WTC11 (cell line): ENCODE data around the gene ZNF567. TPM values are rescaled to one million over a fixed set of nuclear protein-coding genes. Genes with fewer than 3 reads are reported as not detected.
"Not testable (repeated sequence)": the region's sequence is repeated elsewhere in the genome, so short reads cannot be mapped to it uniquely, and the experiment has no call there.

Source experiments
- ATAC-seq: fragments of 200-7000 bp; cut with Tn5 transposase; 2 replicates; pipeline ENCODE4 v1.10.0; 2021; ENCODE audit warnings: mild to moderate bottlenecking, moderate library complexity
- CTCF ChIA-PET: fragments of 300-600 bp; sonication (Branson Sonifier 250); formaldehyde crosslinking; loops from one replicate; lab custom pipeline; 2021; ENCODE audit warnings: antibody characterized with exemption; lab: Charles Lee
- POLR2A ChIA-PET: fragments of 350-600 bp; sonication (Branson Sonifier 250); formaldehyde crosslinking; loops from one replicate; lab custom pipeline; 2021; ENCODE audit warnings: antibody characterized with exemption; lab: Charles Lee
- DNase-seq: peaks from one replicate; pipeline ENCODE4 v3.0.0; 2021; ENCODE audit warnings: low spot score
- H3K27ac Mint-ChIP-seq: 2 replicates; pipeline ENCODE4 v1.8.0; 2021; ENCODE audit warnings: mixed read lengths
- H3K27me3 Mint-ChIP-seq: 2 replicates; pipeline ENCODE4 v1.8.0; 2021; ENCODE audit warnings: low read depth, mild to moderate bottlenecking, moderate library complexity, mixed read lengths
- H3K36me3 Mint-ChIP-seq: 2 replicates; pipeline ENCODE4 v1.8.0; 2021; ENCODE audit warnings: mixed read lengths
- H3K4me1 Mint-ChIP-seq: 2 replicates; pipeline ENCODE4 v1.8.0; 2022; ENCODE audit warnings: mixed read lengths
- H3K4me3 Mint-ChIP-seq: 2 replicates; pipeline ENCODE4 v1.8.0; 2021; ENCODE audit warnings: mild to moderate bottlenecking, moderate library complexity, mixed read lengths
- H3K9me3 Mint-ChIP-seq: 2 replicates; pipeline ENCODE4 v1.8.0; 2021; ENCODE audit warnings: mixed read lengths
- AFF4 ChIP-seq: sonication (generic); formaldehyde crosslinking; IDR thresholded peaks from 2 replicates; pipeline ENCODE4 v1.8.1; 2023; ENCODE audit warnings: mild to moderate bottlenecking, missing genetic modification reagents, borderline replicate concordance
- ARID4B ChIP-seq: sonication (generic); formaldehyde crosslinking; IDR thresholded peaks from 2 replicates; pipeline ENCODE4 v1.8.0; 2023; ENCODE audit warnings: missing genetic modification reagents, mild to moderate bottlenecking, borderline replicate concordance
- E2F4 ChIP-seq: sonication (generic); formaldehyde crosslinking; IDR thresholded peaks from 2 replicates; pipeline ENCODE4 v1.8.1; 2022; ENCODE audit warnings: low read depth, mild to moderate bottlenecking, moderate library complexity, missing genetic modification reagents, borderline replicate concordance
- JAZF1 ChIP-seq: fragments of 250-450 bp; sonication (Bioruptor Pico); IDR thresholded peaks from 2 replicates; pipeline ENCODE4 v1.9.0; 2021; ENCODE audit warnings: moderate library complexity, mild to moderate bottlenecking, inconsistent platforms
- NFATC4 ChIP-seq: fragments of 250-450 bp; sonication (Bioruptor Pico); IDR thresholded peaks from 2 replicates; pipeline ENCODE4 v1.9.0; 2021; ENCODE audit warnings: mild to moderate bottlenecking
- RELA ChIP-seq: sonication (generic); formaldehyde crosslinking; IDR thresholded peaks from 2 replicates; pipeline ENCODE4 v1.8.1; 2022; ENCODE audit warnings: missing genetic modification reagents, mild to moderate bottlenecking, borderline replicate concordance
- RORB ChIP-seq: fragments of 250-450 bp; sonication (Bioruptor Pico); IDR thresholded peaks from 2 replicates; pipeline ENCODE4 v1.9.0; 2021; ENCODE audit warnings: mild to moderate bottlenecking
- SOX15 ChIP-seq: fragments of 250-450 bp; sonication (Bioruptor Pico); IDR thresholded peaks from 2 replicates; pipeline ENCODE4 v1.9.0; 2021; ENCODE audit warnings: mild to moderate bottlenecking
- TEAD4 ChIP-seq: sonication (generic); formaldehyde crosslinking; IDR thresholded peaks from 2 replicates; pipeline ENCODE4 v1.8.0; 2022; ENCODE audit warnings: mild to moderate bottlenecking, missing genetic modification reagents
- ZMAT4 ChIP-seq: fragments of 250-450 bp; sonication (Bioruptor Pico); IDR thresholded peaks from 2 replicates; pipeline ENCODE4 v1.9.0; 2021; ENCODE audit warnings: mild to moderate bottlenecking
- ZNF263 ChIP-seq: sonication (generic); formaldehyde crosslinking; IDR thresholded peaks from 2 replicates; pipeline ENCODE4 v1.8.1; 2022; ENCODE audit warnings: low read depth, mild to moderate bottlenecking, moderate library complexity, missing genetic modification reagents
- total RNA-seq: library from RNA; stranded (reverse); gene quantifications from 3 replicates; pipeline ENCODE4 v1.2.3, GENCODE V29; 2021
- TF ChIP-seq, protein P1 (sequence below): sonication (generic); formaldehyde crosslinking; IDR thresholded peaks from 2 replicates; pipeline ENCODE4 v1.8.1; 2022; ENCODE audit warnings: mild to moderate bottlenecking, missing genetic modification reagents, moderate library complexity, borderline replicate concordance
- TF ChIP-seq, protein P2 (sequence below): sonication (generic); formaldehyde crosslinking; IDR thresholded peaks from 2 replicates; pipeline ENCODE4 v1.8.0; 2022; ENCODE audit warnings: mild to moderate bottlenecking, missing genetic modification reagents
- TF ChIP-seq, protein P3 (sequence below): fragments of 250-450 bp; sonication (Bioruptor Pico); IDR thresholded peaks from 2 replicates; pipeline ENCODE4 v1.9.0; 2021; ENCODE audit warnings: mild to moderate bottlenecking

Gene ZNF567
- total RNA-seq, 1 experiment from 2014 or later = 10.2 TPM

DNA sequence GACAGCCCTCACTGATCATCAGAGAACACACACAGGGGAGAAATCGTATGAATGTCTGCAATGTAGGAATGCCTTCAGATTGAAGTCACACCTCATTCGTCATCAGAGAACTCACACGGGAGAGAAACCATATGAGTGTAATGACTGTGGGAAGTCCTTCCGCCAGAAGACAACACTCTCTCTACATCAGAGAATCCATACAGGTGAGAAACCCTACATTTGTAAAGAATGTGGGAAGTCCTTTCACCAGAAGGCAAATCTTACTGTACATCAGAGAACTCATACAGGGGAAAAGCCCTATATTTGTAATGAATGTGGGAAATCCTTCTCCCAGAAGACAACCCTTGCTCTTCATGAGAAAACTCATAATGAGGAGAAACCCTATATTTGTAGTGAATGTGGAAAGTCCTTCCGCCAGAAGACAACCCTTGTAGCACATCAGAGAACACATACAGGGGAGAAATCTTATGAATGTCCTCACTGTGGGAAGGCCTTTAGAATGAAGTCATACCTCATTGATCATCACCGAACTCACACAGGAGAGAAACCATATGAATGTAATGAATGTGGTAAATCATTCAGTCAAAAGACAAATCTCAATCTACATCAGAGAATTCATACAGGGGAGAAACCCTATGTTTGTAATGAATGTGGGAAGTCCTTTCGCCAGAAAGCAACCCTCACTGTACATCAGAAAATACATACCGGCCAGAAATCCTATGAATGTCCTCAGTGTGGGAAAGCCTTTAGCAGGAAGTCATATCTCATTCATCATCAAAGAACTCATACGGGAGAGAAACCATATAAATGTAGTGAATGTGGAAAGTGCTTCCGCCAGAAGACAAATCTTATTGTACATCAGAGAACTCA lies 32.5 kb downstream of the ZNF567 start:
- Mint-ChIP-seq H3K4me3 (no peak overlapping the region), H3K4me1 (no peaks in the 10 kb centered on the region), H3K9me3 (peaks cover 66% of the 10 kb centered on the region), H3K36me3 (peaks cover 81% of the 10 kb centered on the region), H3K27me3 (peaks cover 4% of the 10 kb centered on the region), H3K27ac (no peak overlapping the region)
- CTCF ChIA-PET = no interaction called here
- POLR2A ChIA-PET = no interaction called here
- DNase-seq (no peak), ATAC-seq (no peak)
- TF ChIP-seq, protein P1, sequence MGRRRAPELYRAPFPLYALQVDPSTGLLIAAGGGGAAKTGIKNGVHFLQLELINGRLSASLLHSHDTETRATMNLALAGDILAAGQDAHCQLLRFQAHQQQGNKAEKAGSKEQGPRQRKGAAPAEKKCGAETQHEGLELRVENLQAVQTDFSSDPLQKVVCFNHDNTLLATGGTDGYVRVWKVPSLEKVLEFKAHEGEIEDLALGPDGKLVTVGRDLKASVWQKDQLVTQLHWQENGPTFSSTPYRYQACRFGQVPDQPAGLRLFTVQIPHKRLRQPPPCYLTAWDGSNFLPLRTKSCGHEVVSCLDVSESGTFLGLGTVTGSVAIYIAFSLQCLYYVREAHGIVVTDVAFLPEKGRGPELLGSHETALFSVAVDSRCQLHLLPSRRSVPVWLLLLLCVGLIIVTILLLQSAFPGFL = no peak
- TF ChIP-seq, protein P2, sequence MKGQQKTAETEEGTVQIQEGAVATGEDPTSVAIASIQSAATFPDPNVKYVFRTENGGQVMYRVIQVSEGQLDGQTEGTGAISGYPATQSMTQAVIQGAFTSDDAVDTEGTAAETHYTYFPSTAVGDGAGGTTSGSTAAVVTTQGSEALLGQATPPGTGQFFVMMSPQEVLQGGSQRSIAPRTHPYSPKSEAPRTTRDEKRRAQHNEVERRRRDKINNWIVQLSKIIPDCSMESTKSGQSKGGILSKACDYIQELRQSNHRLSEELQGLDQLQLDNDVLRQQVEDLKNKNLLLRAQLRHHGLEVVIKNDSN (CRISPR knock-in tag) = no peak
- no peak for TF ChIP-seq RELA (CRISPR knock-in tag)
- TF ChIP-seq SOX15 (CRISPR knock-in tag) = no peak
- no peak for TF ChIP-seq TEAD4
- TF ChIP-seq JAZF1 (CRISPR knock-in tag) = no peak
- TF ChIP-seq ZNF263 (CRISPR knock-in tag) = no peak
- TF ChIP-seq, protein P3, sequence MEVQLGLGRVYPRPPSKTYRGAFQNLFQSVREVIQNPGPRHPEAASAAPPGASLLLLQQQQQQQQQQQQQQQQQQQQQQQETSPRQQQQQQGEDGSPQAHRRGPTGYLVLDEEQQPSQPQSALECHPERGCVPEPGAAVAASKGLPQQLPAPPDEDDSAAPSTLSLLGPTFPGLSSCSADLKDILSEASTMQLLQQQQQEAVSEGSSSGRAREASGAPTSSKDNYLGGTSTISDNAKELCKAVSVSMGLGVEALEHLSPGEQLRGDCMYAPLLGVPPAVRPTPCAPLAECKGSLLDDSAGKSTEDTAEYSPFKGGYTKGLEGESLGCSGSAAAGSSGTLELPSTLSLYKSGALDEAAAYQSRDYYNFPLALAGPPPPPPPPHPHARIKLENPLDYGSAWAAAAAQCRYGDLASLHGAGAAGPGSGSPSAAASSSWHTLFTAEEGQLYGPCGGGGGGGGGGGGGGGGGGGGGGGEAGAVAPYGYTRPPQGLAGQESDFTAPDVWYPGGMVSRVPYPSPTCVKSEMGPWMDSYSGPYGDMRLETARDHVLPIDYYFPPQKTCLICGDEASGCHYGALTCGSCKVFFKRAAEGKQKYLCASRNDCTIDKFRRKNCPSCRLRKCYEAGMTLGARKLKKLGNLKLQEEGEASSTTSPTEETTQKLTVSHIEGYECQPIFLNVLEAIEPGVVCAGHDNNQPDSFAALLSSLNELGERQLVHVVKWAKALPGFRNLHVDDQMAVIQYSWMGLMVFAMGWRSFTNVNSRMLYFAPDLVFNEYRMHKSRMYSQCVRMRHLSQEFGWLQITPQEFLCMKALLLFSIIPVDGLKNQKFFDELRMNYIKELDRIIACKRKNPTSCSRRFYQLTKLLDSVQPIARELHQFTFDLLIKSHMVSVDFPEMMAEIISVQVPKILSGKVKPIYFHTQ (CRISPR knock-in tag) = no peak

DNA sequence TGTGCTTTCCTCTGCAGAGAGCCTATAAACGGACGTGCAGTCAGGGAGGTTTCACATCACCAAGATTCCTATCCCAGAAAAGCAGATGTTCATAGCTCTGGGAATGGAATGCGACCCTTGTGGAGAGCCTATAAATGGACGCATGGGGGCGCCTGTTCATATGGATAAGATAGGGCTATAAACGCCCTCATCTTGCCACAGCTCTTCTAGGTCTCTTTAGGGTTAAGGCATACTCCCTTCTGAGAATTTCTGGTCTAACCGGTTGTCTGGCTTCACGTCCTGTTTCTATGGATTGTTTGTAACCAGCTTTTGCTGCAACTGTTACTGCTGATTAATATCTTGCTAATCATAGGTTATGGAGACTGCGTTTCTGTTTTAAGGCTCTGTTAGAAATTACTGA lies 48.8 kb downstream of the ZNF567 start:
- Mint-ChIP-seq H3K9me3 (peaks cover 82% of the 10 kb centered on the region), H3K27ac (peak overlapping the region; percentile 56; the same call in 1 of the 2 replicates), H3K36me3 (peaks cover 74% of the 10 kb centered on the region)
- ATAC-seq, H3K4me1 Mint-ChIP-seq, POLR2A ChIA-PET, H3K27me3 Mint-ChIP-seq, H3K4me3 Mint-ChIP-seq: not testable (repeated sequence)
- CTCF ChIA-PET = interaction anchor here (0.6 kb wide), 1 partner anchor 262 kb away, joined by 3 read pairs; no protein-coding TSS in a partner anchor
- peak; percentile 61 for DNase-seq

GRCh38 chr19:36745870-36746269 lies 58.5 kb downstream of the ZNF567 start:
- Mint-ChIP-seq H3K27ac (no peak overlapping the region), H3K36me3 (peaks cover 78% of the 10 kb centered on the region), H3K4me3 (no peak overlapping the region), H3K9me3 (peaks cover 78% of the 10 kb centered on the region), H3K4me1 (no peaks in the 10 kb centered on the region), H3K27me3 (peaks cover 33% of the 10 kb centered on the region)
- ATAC-seq = no peak
- CTCF ChIA-PET = no interaction called here
- DNase-seq = no peak
- POLR2A ChIA-PET = no interaction called here
- TF ChIP-seq ZMAT4 = no peak
- no peak for TF ChIP-seq ARID4B (CRISPR knock-in tag)
- TF ChIP-seq E2F4 (CRISPR knock-in tag) = no peak
- TF ChIP-seq, protein P2 (CRISPR knock-in tag) = no peak
- TF ChIP-seq NFATC4 (CRISPR knock-in tag) = no peak
- TF ChIP-seq RORB (CRISPR knock-in tag) = no peak
- TF ChIP-seq AFF4 = no peak
